NCI-H510A (cell line): ENCODE measurements around the gene CLRN2.

Experiments used
- DNase-seq: peaks from one replicate; lab custom pipeline; 2025; lab: John Stamatoyannopoulos, UW

Gene CLRN2

DNA sequence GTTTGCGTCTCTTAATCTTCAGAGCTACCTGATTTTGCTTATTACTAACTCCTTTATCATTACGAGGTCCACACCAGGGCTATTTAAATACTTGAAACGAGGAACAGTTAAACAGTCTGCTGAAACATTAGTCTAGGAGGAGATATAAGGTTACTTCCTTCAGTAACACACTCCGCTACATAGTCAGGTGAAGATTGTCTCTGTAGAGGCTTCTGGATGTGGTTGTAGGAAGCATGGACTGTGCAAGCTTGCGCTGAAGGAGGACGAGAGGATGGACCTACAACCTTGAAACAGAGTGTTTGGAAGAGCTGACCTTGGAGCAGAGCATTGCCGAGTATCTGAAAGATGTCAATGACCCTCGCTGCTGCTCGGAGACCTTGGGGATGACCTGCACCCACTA lies at the start of gene CLRN2:
Gene CLRN2, plus strand, starts transcription at position 301 of the 400 bp plus-strand sequence. CDS start 102 bp downstream, outside the sequence.
- no peak for DNase-seq

DNA sequence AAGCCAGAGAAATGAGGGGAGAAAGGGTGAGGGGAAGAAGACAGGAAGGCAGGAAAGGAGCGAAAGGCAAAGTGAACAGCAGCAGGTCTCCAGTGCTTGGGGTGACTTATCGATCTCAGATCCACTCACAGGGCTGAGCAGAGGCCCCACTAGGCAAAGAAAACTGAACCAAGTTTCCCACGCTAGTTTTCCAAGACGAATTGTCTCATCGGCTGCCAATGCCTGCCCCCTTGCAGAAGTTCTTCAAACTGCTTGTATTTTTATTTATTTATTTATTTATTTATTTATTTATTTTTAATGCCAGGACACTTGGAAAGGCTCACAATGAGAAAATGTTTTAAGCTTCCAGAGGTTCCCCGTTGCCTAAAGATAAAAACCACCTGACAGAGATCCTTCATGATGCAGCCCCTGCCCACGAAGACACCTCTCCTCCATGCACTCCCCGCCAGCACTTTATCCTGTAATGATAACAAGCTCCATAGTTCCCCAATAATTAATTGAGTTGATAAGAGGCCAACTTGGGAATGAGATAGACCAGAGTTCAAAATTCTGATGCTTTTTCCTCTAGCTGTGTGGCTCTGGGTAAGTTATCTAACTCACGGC lies 46.2 kb upstream of the CLRN2 start:
- no peak for DNase-seq

DNA sequence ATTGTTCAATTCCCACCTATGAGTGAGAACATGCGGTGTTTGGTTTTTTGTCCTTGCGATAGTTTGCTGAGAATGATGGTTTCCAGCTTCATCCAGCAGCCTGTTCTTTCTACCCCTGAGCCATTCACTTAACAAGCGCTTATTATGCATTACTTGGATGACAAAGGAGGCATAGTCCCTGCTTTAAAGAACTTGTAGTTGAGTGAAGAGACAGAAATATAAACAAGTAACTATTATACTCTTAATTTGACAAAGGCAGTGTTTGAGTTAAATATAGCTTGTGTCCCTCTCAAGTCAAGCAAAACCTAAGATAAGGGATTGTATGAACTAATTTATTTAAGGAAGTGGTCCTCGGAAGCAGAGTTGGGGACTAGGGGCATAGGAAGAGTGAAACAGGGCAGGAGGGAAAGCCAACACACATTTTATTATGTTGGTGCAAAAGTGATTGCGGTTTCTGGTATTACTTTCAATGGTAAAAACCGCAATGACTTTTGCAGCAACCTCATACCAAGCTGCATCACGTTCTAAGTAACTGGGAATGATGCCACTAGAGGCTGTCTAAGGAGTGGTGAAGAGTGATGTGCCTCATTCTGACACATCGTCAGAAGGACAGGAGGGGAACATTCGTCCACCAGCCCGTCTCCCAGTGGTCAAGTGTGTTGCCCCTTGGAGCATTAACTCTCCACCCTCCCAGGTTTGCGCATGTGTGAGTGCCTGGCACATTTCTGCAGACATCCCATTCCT lies 44.9 kb upstream of the CLRN2 start:
- DNase-seq: no peak

DNA sequence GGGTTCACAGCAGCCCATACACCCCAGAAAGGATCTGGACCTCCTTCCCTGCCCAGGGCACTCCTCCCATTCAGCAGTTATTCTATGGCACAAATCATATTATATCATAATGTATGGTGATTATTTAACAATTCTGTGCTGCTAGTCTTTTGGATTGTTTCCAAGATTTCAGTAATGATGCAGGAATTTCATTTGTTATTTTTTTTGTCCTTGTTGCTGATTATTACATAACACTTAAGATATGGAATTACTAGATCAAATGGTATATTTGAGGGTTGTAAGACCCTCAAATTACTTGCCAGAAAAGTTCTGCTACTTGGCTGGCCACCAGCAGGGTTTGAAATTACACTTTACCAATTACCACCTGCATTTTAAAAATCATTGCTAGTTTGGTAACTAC lies 39.5 kb upstream of the CLRN2 start:
- no peak for DNase-seq

DNA sequence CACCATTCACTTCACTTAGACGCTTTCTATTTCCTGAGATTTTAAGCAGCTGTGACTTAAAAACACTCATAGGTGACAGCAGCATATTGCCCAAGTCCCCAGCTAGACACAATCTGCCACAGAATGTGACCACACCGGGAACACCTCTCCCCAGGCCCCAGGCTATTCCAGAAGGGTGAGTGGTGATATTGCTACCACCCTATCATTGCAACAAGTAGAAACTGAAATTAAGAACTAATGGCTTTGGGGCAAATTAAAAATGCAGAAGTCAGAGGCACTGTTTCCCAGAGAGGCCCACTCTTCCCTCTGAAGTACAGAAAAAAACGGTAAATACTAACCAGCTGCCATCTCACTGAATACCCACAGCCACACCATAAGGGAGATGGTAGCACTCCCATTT lies 38.1 kb upstream of the CLRN2 start:
- DNase-seq: no peak

DNA sequence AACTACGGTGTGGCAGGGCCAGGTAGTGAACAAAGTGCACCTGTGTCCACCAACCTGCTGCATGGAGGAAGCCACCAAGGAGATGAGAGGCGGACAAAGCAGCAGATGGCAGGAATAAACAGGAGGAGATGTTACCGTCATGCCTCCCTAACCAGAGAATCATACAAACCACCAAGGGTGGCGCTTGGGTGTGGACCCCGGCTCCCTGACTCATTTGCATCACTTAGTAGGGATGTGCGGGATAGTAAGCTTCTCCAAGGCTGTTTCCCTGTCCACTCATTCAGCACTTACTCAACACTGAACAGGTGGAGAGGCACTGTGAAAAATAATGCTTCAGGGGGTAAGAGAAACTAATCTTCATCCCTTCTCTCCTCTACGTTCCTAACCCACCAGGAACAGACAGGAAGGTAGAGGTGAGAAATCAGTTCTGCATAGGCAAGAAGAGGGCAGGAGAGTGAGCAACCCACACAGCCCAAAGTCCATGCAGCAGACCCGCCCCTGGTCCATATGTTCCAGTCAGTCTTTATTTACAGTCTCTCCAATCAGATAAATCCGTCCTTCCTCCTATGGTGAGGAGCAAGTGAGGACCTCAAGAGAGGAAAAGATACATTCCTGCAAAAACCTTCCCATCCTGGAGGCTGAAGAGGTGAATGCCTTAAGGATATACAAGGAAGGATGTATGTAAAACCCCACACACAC lies 37.0 kb upstream of the CLRN2 start:
- DNase-seq: no peak

DNA sequence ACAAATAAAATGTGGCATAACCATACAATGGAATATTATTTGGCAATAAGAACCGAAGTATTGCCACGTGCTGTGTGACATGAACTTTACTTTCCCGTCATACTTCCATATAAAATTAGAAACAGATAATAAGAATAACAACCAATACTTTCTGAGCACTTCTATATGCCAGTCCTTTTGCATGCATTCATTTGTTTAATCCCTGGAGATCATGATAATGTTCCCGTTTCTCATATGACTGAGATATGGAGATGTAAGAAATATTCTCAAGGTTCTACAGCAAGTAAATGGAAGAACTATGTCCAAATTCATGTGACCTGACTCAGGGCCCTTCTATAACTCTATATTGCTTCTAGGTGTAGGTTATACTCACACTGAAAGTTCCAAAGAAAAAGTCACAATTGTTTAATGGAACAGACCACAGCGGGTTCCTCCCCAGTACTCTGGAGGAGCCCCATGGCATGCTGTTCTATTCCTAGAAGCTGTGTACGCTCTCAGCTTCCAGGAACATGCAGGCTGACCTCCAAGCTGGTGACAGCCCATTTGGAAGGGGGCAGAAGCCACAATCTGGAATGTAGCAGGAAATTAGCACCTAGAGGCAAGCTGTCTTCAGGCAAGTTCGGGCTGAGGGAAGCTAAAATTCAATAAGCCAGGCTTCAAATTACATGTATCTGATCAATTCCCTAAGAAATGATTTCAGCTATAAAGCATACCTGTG lies 34.6 kb upstream of the CLRN2 start:
- DNase-seq: no peak

- DNase-seq: no peak
Observed at GRCh38 chr4:17480955-17481354, 34.0 kb upstream of the CLRN2 start.

DNA sequence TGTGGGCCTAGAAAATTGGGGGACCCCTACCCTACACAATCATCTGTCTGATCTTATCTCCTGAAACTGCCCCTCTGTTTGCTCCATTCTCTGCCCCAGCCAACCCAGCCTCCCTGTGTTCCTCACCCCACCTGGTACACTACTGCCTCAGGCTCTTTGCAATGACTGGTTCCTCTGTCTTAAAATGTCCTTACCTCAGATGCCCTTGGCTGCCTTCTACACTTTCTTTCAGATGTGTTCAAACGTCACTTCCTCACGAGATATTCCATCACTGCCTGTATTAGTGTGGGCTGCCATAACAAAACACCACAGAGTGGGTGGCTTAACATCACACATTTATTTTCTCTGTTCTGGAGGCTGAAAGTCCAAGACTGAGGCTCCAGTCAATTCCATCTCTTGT lies 32.2 kb upstream of the CLRN2 start:
- DNase-seq: no peak

- no peak for DNase-seq
Observed at GRCh38 chr4:17489123-17489522, 25.8 kb upstream of the CLRN2 start.

- no peak for DNase-seq
Observed at GRCh38 chr4:17489721-17490120, 25.2 kb upstream of the CLRN2 start.

- DNase-seq: no peak
Observed at GRCh38 chr4:17490575-17491059, 24.3 kb upstream of the CLRN2 start.

- DNase-seq: no peak
Observed at GRCh38 chr4:17491196-17491595, 23.8 kb upstream of the CLRN2 start.

DNA sequence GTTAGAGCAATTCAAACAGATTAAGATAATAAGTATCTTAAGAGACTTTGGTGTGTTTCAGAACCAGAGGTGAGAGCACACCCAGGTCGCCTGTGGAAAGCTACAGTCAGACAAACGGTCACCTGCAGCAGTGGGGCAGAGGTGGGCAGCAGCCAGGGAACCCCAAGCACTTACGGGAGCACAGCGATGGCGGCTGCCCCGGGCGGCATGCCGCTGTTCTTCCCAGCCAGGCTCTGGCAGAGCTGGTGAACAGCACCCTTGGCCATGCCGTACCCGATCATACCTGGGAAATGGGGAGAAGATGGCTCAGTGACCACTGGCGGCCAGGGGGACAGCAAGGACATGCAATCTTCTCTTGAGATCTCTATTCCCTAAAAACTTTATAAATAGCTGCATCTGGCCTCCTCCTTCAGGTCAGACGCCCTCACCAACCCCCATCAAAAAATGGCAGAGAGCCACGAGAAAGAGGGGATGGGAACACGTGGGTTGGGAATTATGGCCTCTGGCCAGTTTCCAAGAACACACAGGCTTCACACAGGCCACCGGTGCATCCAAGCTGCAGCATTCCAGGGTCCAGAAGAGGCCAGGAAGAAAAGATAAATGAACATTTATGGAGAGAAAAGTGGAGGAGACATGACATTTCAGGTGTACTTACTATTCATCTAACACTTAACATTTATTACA lies 22.8 kb upstream of the CLRN2 start:
- DNase-seq: no peak

DNA sequence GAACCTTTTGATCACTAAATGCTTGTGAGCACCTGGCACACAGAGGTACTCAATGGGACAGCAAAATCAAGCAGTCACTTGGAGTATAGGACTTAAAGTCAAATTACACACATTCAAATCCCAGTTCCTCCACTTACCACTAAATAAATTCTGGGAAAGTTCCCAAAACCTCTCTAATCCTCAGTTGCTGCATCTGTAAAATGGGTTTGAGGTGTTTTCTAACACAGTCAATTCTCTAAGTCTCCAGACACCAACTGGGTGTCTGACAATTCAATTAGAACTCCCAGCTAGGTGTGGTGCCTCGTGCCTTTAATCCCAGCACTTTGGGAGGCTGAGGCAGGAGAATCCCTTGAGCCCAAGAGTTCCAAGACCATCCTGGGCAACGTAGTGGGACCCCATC lies 22.1 kb upstream of the CLRN2 start:
- no peak for DNase-seq

GRCh38 chr4:17493619-17494018 lies 21.3 kb upstream of the CLRN2 start:
- DNase-seq: no peak

GRCh38 chr4:17494258-17495190 lies 20.4 kb upstream of the CLRN2 start:
- DNase-seq: no peak

DNA sequence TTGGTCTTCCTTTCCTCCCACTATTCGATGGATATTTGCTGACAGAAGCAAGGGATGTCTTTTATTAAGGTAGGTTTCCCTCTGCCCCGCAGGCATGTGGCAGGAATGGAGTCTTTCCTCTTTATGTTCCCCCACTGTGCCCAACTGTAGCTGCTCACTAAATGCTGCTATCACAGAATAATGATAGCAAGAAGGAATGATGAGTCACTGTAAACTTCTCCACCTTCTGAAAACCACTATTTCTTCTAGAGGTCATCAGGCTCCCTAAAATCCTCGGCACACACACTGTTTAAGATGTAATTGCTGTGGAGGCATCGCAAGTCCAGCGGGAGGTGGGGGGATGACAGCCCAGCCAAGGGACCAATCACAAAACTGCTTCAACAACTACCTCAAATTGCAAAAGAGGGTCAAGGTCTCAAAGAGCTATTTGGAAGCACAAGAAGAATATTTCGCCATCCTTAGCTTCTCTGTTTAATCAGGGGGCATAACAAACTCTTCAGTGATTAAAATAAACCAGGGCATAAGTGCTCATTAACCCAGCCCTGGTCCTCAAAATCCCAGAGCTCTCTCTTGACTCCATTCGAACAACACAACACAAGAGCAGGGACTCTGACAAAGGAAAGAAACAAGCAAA lies 17.0 kb upstream of the CLRN2 start:
- DNase-seq: no peak

DNA sequence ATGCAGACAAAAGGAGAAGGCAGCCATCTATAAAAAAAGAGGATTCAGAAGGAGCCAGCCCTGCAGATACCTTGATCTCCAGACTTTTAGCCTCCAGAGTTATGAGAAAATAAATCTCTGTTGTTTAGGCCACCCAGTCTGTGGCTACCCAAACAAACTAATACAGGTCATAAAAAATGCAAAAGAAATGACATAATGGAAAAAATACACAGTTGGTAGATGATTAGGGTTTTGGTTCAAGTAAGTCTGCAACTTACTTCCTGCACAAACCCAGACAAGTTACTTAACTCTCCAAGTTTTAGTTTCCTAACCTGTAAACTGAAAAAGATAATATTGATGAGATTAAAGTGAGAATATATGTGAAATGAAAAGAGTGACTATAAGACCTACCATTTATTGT lies 14.4 kb upstream of the CLRN2 start:
- no peak for DNase-seq

DNA sequence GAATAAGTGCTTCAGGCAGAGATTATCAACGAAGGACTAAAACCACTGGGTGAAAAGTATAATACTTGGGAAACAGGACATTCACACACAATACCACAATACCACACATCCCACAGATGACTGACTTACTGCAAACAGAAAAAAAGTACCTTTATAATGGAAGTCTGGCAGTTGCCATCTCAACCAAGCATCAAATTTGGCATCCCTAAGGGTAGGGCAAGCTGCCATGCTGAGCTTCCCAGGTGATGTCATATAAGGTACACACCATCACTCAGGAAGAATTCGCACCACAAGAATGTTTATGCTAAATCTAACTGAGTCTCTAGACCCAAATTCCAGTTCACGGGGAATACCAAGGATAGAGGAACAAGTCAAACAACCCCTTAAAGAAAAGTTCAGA lies 12.2 kb upstream of the CLRN2 start:
- DNase-seq: no peak
